ENCODE measurements around the gene TRIM54.

- TF ChIP-seq CTCF (IDR thresholded peaks at IDR 0.05): no peak
- TF ChIP-seq POLR2A (IDR thresholded peaks at IDR 0.05): no peak
These were observed 34.3 kb upstream of the TRIM54 start for GRCh38 chr2:27247893-27248292.
